Heart right ventricle (tissue), 16 donors: ENCODE measurements around the gene DNAJA2. TPM values are rescaled to one million over a fixed set of nuclear protein-coding genes. Genes with fewer than 3 reads are reported as not detected.

ENCODE experiments used
- ATAC-seq, 8 donors: fragments of 200-7000 bp; cut with Tn5 transposase; one replicate each; pipeline ENCODE4 v1.9.1; 2020; ENCODE audit warnings: mild to moderate bottlenecking in 8 of 8, moderate library complexity in 8 of 8, moderate number of reproducible peaks in 1 of 8
- DNase-seq, 2 donors: peaks; one replicate each; pipeline ENCODE4 v3.0.0-alpha.2; 2020
- H3K27ac ChIP-seq, 10 donors: fragments of 200-600 bp; sonication (generic) in 2 of 10; one replicate each; pipeline versions ENCODE4 v1.5.0 to v1.8.0; 2020 to 2022; ENCODE audit warnings: mild to moderate bottlenecking in 3 of 10
- H3K27me3 ChIP-seq, 7 donors: fragments of 200-600 bp; one replicate each; pipeline ENCODE4 v1.8.0; 2021 to 2022; ENCODE audit warnings: mild to moderate bottlenecking in 2 of 7
- H3K36me3 ChIP-seq, 9 donors: fragments of 200-600 bp; sonication (generic) in 1 of 9; one replicate each; pipeline versions ENCODE4 v1.5.0 to v1.8.0; 2020 to 2022; ENCODE audit warnings: mild to moderate bottlenecking in 2 of 9
- H3K4me1 ChIP-seq, 9 donors: fragments of 200-600 bp; sonication (generic) in 1 of 9; one replicate each; pipeline versions ENCODE4 v1.5.0 to v1.8.0; 2020 to 2022; ENCODE audit warnings: mild to moderate bottlenecking in 4 of 9
- H3K4me3 ChIP-seq, 10 donors: fragments of 200-600 bp; sonication (generic) in 2 of 10; one replicate each; pipeline versions ENCODE4 v1.5.0 to v1.8.0; 2020 to 2022; ENCODE audit warnings: mild to moderate bottlenecking in 7 of 10, moderate library complexity in 2 of 10
- H3K9me3 ChIP-seq, 11 donors: fragments of 200-600 bp in 10 of 11; sonication (generic) in 2 of 11; one replicate each; pipeline versions ENCODE4 v1.5.0 to v1.8.0; 2013 to 2022; ENCODE audit warnings: mild to moderate bottlenecking in 2 of 11, control low read depth in 1 of 11, moderate library complexity in 1 of 11
- CTCF ChIP-seq, 9 donors: fragments of 200-600 bp; sonication (generic) in 2 of 9; IDR thresholded peaks; one replicate each; pipeline versions ENCODE4 v1.5.0 to v1.8.0; 2021 to 2022; ENCODE audit warnings: antibody characterized with exemption in 9 of 9, mild to moderate bottlenecking in 5 of 9, moderate library complexity in 1 of 9
- whole genome bisulfite sequencing, 2 donors: extraction: QIAGEN DNeasy Blood & Tissue Kit; methylation state at CpG; one replicate each; pipeline ENCODE4 v1.1.7; 2013; ENCODE audit warnings: inconsistent platforms in 1 of 2; 5-methylcytosine and 5-hydroxymethylcytosine counted together
- intact Hi-C, 10 donors: fragments of 100-400 bp; cut with DNase I; formaldehyde crosslinking; loops; one replicate each; pipeline versions ENCODE4 v1.11.1 to v1.14.2; 2022
- polyA plus RNA-seq, 2 donors: library from polyadenylated mRNA; stranded (reverse); fragments of 200-250 nt; gene quantifications; one replicate each; pipeline ENCODE4 v1.2.3, GENCODE V29; 2013
- total RNA-seq, 10 donors: library from RNA; stranded (reverse); fragmentation: NEBNext Ultra II Directional in 3 of 10; extraction: Animal tissue kit (Norgen Biotek cat#: 25700) in 3 of 10; gene quantifications; one replicate each; pipeline versions ENCODE4 v1.2.1 to v1.2.4, GENCODE V29; 2021 to 2023
- donor health status: Arrhythmogenic right ventricular cardiomyopathy.
- donor health status: ischemic (EF 13 %, LVEDD 7.1; RV severe dilation, severe dysfunction).
- donor health status: healthy with polysubstance abuse.
- donor health status: DM: no; HTN: yes; CAD: no.
- donor health status: DM: no; HTN: no; CAD: no.
- donor health status: ischemic (EF 25% LVEDD 6.9; RV normal size, moderate dysfunction).
- donor health status: ischemic (EF 25% LVEDD 5.7; RV mildly dilated, moderate dysfunction).
- donor health status: healthy.
- donor health status: DM: yes; HTN: yes; CAD: no.
- donor health status: Ischemic cardiomyopathy.
- donor health status: ischemic (EF 35%, LVEDD 5.7; RV mildly dilated, moderate dysfunction).
- donor health status: nonischemic (EF 11% LVEDD 7.7; RV severe dilation, severe dysfunction).
- donor health status: DM: yes; HTN: yes; CAD: no.
- donor health status: PGD.
- donor health status: ischemic (EF 29% LVEDD 5.4; RV normal size, mild dysfunction).
- donor health status: nonischemic (EF 23%, LVEDD 6.1; RV moderate dilation, normal function).

The DNAJA2 gene
- total and polyA plus RNA-seq, 12 donors: 47.3 to 107 (median 91.6) TPM

GRCh38 chr16:46928811-46929210, 44.7 kb downstream of the DNAJA2 start:
- no peak for ATAC-seq
- DNase-seq: no peak
- H3K27ac ChIP-seq: no peak overlapping the region
- H3K9me3 ChIP-seq: no peaks in the 10 kb centered on the region
- TF ChIP-seq CTCF (IDR thresholded peaks at IDR 0.05): no peak
- 81 to 82% methylated on average over 15 of the region's 15 CpGs for WGBS, 2 donors
- intact Hi-C loops: loop anchor here in 3 of 10 donors (5.0 kb wide), 2 partner anchors 72 to 77 kb away; no protein-coding TSS in a partner anchor
- H3K36me3 ChIP-seq: peaks cover 0 to 21% (median 0%) of the 10 kb centered on the region in 9 donors
- H3K4me3 ChIP-seq: no peak overlapping the region
- peaks cover 0 to 13% (median 5%) of the 10 kb centered on the region in 9 donors for H3K4me1 ChIP-seq
- H3K27me3 ChIP-seq: no peaks in the 10 kb centered on the region

GRCh38 chr16:46927273-46927672, 46.2 kb downstream of the DNAJA2 start:
- Histone ChIP-seq H3K4me1 (peaks cover 0 to 18% (median 5%) of the 10 kb centered on the region in 9 donors), H3K36me3 (peaks cover 0 to 35% (median 0%) of the 10 kb centered on the region in 9 donors), H3K4me3 (no peak overlapping the region), H3K27ac (peak overlapping the region in 2 of 10 donors; percentile 12 to 42), H3K9me3 (no peaks in the 10 kb centered on the region), H3K27me3 (no peaks in the 10 kb centered on the region)
- WGBS, 2 donors: 77 to 78% methylated on average over 8 of the region's 8 CpGs
- DNase-seq (peak in 1 of 2 donors; percentile 47), ATAC-seq (peak in 7 of 8 donors; percentile 48 to 90 (median 67))
- TF ChIP-seq CTCF (IDR thresholded peaks at IDR 0.05): no peak
- intact Hi-C loops: loop anchor here in 3 of 10 donors (5.0 kb wide), 2 partner anchors 70 to 75 kb away; no protein-coding TSS in a partner anchor

GRCh38 chr16:46926470-46927225, 46.8 kb downstream of the DNAJA2 start:
- intact Hi-C loops: loop anchor here in 3 of 10 donors (5.0 kb wide), 2 partner anchors 69 to 74 kb away; no protein-coding TSS in a partner anchor
- no peak for DNase-seq
- peaks cover 0 to 18% (median 5%) of the 10 kb centered on the region in 9 donors for H3K4me1 ChIP-seq
- no peaks in the 10 kb centered on the region for H3K27me3 ChIP-seq
- H3K36me3 ChIP-seq: peaks cover 0 to 42% (median 0%) of the 10 kb centered on the region in 9 donors
- peak overlapping the region in 2 of 10 donors; percentile 12 to 42 for H3K27ac ChIP-seq
- no peak overlapping the region for H3K4me3 ChIP-seq
- 92 to 96% methylated on average over 13 of the region's 13 CpGs for WGBS, 2 donors
- TF ChIP-seq CTCF (IDR thresholded peaks at IDR 0.05): no peak
- ATAC-seq: no peak
- no peaks in the 10 kb centered on the region for H3K9me3 ChIP-seq

- Histone ChIP-seq H3K4me3 (no peak overlapping the region), H3K9me3 (no peaks in the 10 kb centered on the region), H3K27ac (peak overlapping the region in 1 of 10 donors; percentile 51), H3K36me3 (peaks cover 0 to 42% (median 0%) of the 10 kb centered on the region in 9 donors), H3K27me3 (no peaks in the 10 kb centered on the region), H3K4me1 (peaks cover 0 to 18% (median 3%) of the 10 kb centered on the region in 9 donors)
- DNase-seq (no peak), ATAC-seq (no peak)
- WGBS, 2 donors: 86 to 94% methylated on average over 6 of the region's 6 CpGs
- no peak for TF ChIP-seq CTCF (IDR thresholded peaks at IDR 0.05)
- intact Hi-C loops: no loop called here
Measured at GRCh38 chr16:46924402-46924801, 49.1 kb downstream of the DNAJA2 start.
